ENCODE data around the gene DBNL. TPM values are rescaled to one million over a fixed set of nuclear protein-coding genes. Genes with fewer than 3 reads are reported as not detected.

Gene DBNL
- total RNA-seq, 1 experiment from 2014 or later: 29.9 TPM

- DNase-seq (ENCODE audit: extremely low read depth, low read depth): no peak
These were observed 50.5 kb downstream of the DBNL start for GRCh38 chr7:44094883-44095592.

GRCh38 chr7:44095781-44096180 is 51.3 kb downstream of the DBNL start:
- no peak for DNase-seq (ENCODE audit: extremely low read depth, low read depth)

- DNase-seq (ENCODE audit: extremely low read depth, low read depth): no peak
These were observed 51.9 kb downstream of the DBNL start for GRCh38 chr7:44096326-44096881.

- DNase-seq (ENCODE audit: extremely low read depth, low read depth): no peak
These were observed 52.8 kb downstream of the DBNL start for GRCh38 chr7:44097064-44097932.

GRCh38 chr7:44098092-44099068 is 53.9 kb downstream of the DBNL start:
- DNase-seq (ENCODE audit: extremely low read depth, low read depth): no peak

- no peak for DNase-seq (ENCODE audit: extremely low read depth, low read depth)
These were observed 55.2 kb downstream of the DBNL start for GRCh38 chr7:44099669-44100068.

- no peak for DNase-seq (ENCODE audit: extremely low read depth, low read depth)
These were observed 56.2 kb downstream of the DBNL start for GRCh38 chr7:44100458-44101302.

- DNase-seq (ENCODE audit: extremely low read depth, low read depth): no peak
These were observed 56.9 kb downstream of the DBNL start for GRCh38 chr7:44101303-44101965.

GRCh38 chr7:44101966-44102845 is 57.7 kb downstream of the DBNL start:
- DNase-seq (ENCODE audit: extremely low read depth, low read depth): no peak

GRCh38 chr7:44102846-44103565 is 58.5 kb downstream of the DBNL start:
- no peak for DNase-seq (ENCODE audit: extremely low read depth, low read depth)

GRCh38 chr7:44103566-44103922 is 59.0 kb downstream of the DBNL start:
- no peak for DNase-seq (ENCODE audit: extremely low read depth, low read depth)

GRCh38 chr7:44103923-44104859 is 59.7 kb downstream of the DBNL start, which contains the start of gene AEBP1:
TSS of gene AEBP1 (plus strand) at chr7:44104345. CDS start at chr7:44104666, 321 bp downstream.
- DNase-seq (ENCODE audit: extremely low read depth, low read depth): no peak

GRCh38 chr7:44104860-44105771 is 60.6 kb downstream of the DBNL start:
- DNase-seq (ENCODE audit: extremely low read depth, low read depth): no peak

- DNase-seq (ENCODE audit: extremely low read depth, low read depth): no peak
These were observed 61.3 kb downstream of the DBNL start for GRCh38 chr7:44105832-44106231.

All from NCI-H460 (cell line).